Subcutaneous abdominal adipose tissue (tissue), 5 donors: ENCODE measurements around the gene TFPI2.
"Not testable (repeated sequence)": the region's sequence is repeated elsewhere in the genome, so short reads cannot be mapped to it uniquely, and the experiment has no call there.

Source experiments
- H3K27ac ChIP-seq: one replicate; pipeline ENCODE4 v1.7.0; 2013; ENCODE audit warnings: low read depth, mild to moderate bottlenecking, inconsistent platforms, low read length, moderate library complexity
- H3K27me3 ChIP-seq, 5 donors: one replicate each; pipeline ENCODE4 v1.7.0; 2013; ENCODE audit warnings: low read length in 5 of 5, inconsistent platforms in 1 of 5; ENCODE audit not compliant: control insufficient read depth in 5 of 5, insufficient read depth in 4 of 5
- H3K36me3 ChIP-seq, 5 donors: one replicate each; pipeline ENCODE4 v1.7.0; 2013; ENCODE audit warnings: low read length in 5 of 5; ENCODE audit not compliant: control insufficient read depth in 5 of 5, insufficient read depth in 5 of 5
- H3K4me1 ChIP-seq, 5 donors: one replicate each; pipeline ENCODE4 v1.7.0; 2013; ENCODE audit warnings: low read length in 5 of 5, mild to moderate bottlenecking in 3 of 5, moderate library complexity in 1 of 5; ENCODE audit not compliant: control insufficient read depth in 5 of 5, insufficient read depth in 5 of 5
- H3K4me3 ChIP-seq, 5 donors: one replicate each; pipeline ENCODE4 v1.7.0; 2013; ENCODE audit warnings: low read length in 5 of 5, low read depth in 1 of 5
- H3K9ac ChIP-seq, 5 donors: one replicate each; pipeline ENCODE4 v1.7.0; 2013; ENCODE audit warnings: low read length in 5 of 5, mild to moderate bottlenecking in 4 of 5, moderate library complexity in 3 of 5
- H3K9me3 ChIP-seq, 5 donors: one replicate each; pipeline ENCODE4 v1.7.0; 2013; ENCODE audit warnings: low read length in 5 of 5; ENCODE audit not compliant: control insufficient read depth in 5 of 5
- donor health status: healthy.
- donor health status: healthy.
- donor health status: healthy.
- donor health status: healthy.
- donor health status: healthy.

The TFPI2 gene

GRCh38 chr7:93911242-93911641 lies 20.7 kb upstream of the TFPI2 start:
- not testable (repeated sequence) for H3K27me3 ChIP-seq, H3K36me3 ChIP-seq, H3K9me3 ChIP-seq, H3K4me3 ChIP-seq
- Histone ChIP-seq H3K9ac (peak overlapping the region in 1 of 5 donors; percentile 16), H3K4me1 (peaks cover 0 to 24% (median 15%) of the 10 kb centered on the region in 5 donors), H3K27ac (peak overlapping the region; percentile 92)

GRCh38 chr7:93910076-93910994 lies 19.8 kb upstream of the TFPI2 start:
- Histone ChIP-seq H3K27ac (peak overlapping the region; percentile 92), H3K9me3 (no peaks in the 10 kb centered on the region), H3K4me3 (no peak overlapping the region), H3K27me3 (no peaks in the 10 kb centered on the region), H3K36me3 (no peaks in the 10 kb centered on the region), H3K9ac (peak overlapping the region in 1 of 5 donors; percentile 15), H3K4me1 (peaks cover 0 to 21% (median 14%) of the 10 kb centered on the region in 5 donors)

DNA sequence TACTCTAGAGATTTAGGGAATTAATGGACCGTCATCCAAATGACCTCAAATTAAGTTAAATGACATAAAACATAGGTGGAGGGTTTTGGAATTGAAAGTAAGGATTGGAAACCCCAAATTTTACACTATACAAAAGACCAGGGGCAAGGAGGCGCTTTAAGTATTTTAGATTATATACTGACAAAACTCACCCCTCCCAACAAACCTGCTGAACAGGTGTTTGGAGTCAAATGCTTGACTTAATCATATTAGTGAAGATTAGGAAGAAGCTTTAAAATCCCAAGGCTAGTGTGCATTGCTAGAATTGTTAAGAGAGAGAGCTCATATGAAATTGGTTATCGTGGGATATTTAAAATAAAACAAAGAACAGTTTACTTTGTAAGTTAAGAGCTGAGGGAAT lies 15.7 kb upstream of the TFPI2 start, which contains the start of gene GNGT1:
TSS of gene GNGT1 (plus strand) at position 301 of the 400 bp plus-strand sequence. CDS start 180 bp downstream, outside the sequence.
- no peaks in the 10 kb centered on the region for H3K27me3 ChIP-seq
- H3K4me1 ChIP-seq: peaks cover 0 to 17% (median 9%) of the 10 kb centered on the region in 5 donors
- H3K27ac ChIP-seq: no peak within 1 kb of the TSS
- H3K36me3 ChIP-seq: no peaks in the 10 kb centered on the region
- H3K4me3 ChIP-seq: no peak within 1 kb of the TSS
- H3K9ac ChIP-seq: no peak within 1 kb of the TSS
- H3K9me3 ChIP-seq: no peaks in the 10 kb centered on the region

GRCh38 chr7:93902777-93903423 lies 12.3 kb upstream of the TFPI2 start:
- Histone ChIP-seq H3K36me3 (no peaks in the 10 kb centered on the region), H3K9me3 (no peaks in the 10 kb centered on the region), H3K27me3 (no peaks in the 10 kb centered on the region), H3K4me1 (peaks cover 0 to 10% (median 3%) of the 10 kb centered on the region in 5 donors), H3K9ac (no peak overlapping the region), H3K4me3 (no peak overlapping the region), H3K27ac (no peak overlapping the region)

GRCh38 chr7:93897680-93898079 lies 7.1 kb upstream of the TFPI2 start:
- H3K9me3 ChIP-seq: no peaks in the 10 kb centered on the region
- peaks cover 0 to 13% (median 0%) of the 10 kb centered on the region in 5 donors for H3K4me1 ChIP-seq
- H3K36me3 ChIP-seq: no peaks in the 10 kb centered on the region
- no peak overlapping the region for H3K9ac ChIP-seq
- H3K27me3 ChIP-seq: no peaks in the 10 kb centered on the region
- no peak overlapping the region for H3K27ac ChIP-seq
- H3K4me3 ChIP-seq: no peak overlapping the region

DNA sequence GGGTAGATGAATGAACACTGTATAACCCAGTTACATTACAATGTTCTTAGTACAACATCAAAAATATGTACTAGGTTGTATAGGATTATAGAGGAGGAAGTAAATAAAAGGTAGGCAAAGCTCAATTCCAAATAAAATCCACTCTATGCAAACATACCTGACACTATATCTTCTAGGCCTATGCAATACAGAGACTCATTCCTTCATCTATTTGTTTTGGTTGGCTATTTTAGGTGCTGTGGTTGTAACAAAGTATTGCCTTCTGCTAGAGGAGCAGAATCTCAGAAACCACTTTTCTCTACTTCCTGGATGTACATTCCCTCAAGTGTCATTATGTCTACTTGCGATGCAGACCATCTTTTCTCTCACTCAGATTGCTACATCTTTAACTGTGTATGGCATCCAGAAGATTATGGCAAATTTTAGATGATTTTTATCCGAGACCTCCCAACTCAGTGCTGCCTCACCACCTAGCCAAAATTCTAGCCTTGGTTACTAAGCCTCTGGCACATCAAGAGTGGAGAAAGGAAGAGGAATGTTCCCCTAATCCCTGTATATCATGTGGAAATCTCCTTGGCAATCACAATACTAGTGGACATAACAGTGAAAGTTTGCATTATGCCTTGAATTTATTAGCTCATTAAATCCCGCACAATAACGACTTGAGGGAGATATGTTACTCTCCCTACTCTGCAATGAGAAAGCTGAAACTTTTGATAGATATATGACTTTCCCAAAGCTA lies 5.5 kb upstream of the TFPI2 start:
- H3K27ac ChIP-seq: no peak overlapping the region
- no peak overlapping the region for H3K4me3 ChIP-seq
- no peaks in the 10 kb centered on the region for H3K27me3 ChIP-seq
- no peak overlapping the region for H3K9ac ChIP-seq
- no peaks in the 10 kb centered on the region for H3K36me3 ChIP-seq
- no peaks in the 10 kb centered on the region for H3K9me3 ChIP-seq
- H3K4me1 ChIP-seq: peaks cover 0 to 13% (median 1%) of the 10 kb centered on the region in 5 donors

GRCh38 chr7:93894966-93895640 lies 4.5 kb upstream of the TFPI2 start:
- Histone ChIP-seq H3K9me3 (no peaks in the 10 kb centered on the region), H3K9ac (no peak overlapping the region), H3K36me3 (no peaks in the 10 kb centered on the region), H3K4me3 (no peak overlapping the region), H3K27ac (peak overlapping the region; percentile 18), H3K4me1 (peaks cover 0 to 22% (median 10%) of the 10 kb centered on the region in 5 donors), H3K27me3 (no peaks in the 10 kb centered on the region)

- Histone ChIP-seq H3K36me3 (no peaks in the 10 kb centered on the region), H3K27me3 (no peaks in the 10 kb centered on the region), H3K9me3 (no peaks in the 10 kb centered on the region), H3K4me3 (no peak overlapping the region), H3K9ac (no peak overlapping the region), H3K27ac (no peak overlapping the region), H3K4me1 (peaks cover 0 to 28% (median 15%) of the 10 kb centered on the region in 5 donors)
These were observed 3.9 kb upstream of the TFPI2 start for GRCh38 chr7:93894426-93894825.

DNA sequence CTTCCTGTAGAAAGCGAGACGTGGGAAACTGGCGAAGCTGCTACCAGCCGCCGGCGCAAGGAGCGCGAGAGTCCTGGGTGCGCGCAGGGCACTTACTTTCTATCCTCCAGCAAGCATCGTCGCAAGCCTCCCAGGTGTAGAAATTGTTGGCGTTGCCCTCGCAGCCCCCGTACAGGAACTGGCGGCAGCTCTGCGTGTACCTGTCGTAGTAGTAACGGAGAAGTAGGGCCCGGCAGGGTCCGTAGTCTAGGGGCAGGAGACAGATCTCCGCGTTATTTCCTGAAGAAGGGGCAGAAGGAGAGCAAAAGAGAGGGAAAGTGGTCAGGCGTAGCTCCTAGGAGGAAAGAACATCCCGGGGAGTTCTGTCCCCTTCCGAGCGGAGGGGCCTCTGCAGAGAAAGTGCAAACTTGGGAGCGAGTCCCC lies 501 bp downstream of the TFPI2 start:
- no peaks in the 10 kb centered on the region for H3K9me3 ChIP-seq
- H3K36me3 ChIP-seq: no peaks in the 10 kb centered on the region
- H3K4me1 ChIP-seq: peaks cover 0 to 24% (median 15%) of the 10 kb centered on the region in 5 donors
- H3K27me3 ChIP-seq: no peaks in the 10 kb centered on the region
- peak overlapping the region; percentile 37 to 85 (median 70) for H3K9ac ChIP-seq
- peak overlapping the region; percentile 75 to 85 (median 81) for H3K4me3 ChIP-seq
- peak overlapping the region; percentile 68 for H3K27ac ChIP-seq
